ENCODE data around the gene RPL26. TPM values are rescaled to one million over a fixed set of nuclear protein-coding genes. Genes with fewer than 3 reads are reported as not detected.
"Not testable (repeated sequence)": the region's sequence is repeated elsewhere in the genome, so short reads cannot be mapped to it uniquely, and the experiment has no call there.

Gene RPL26
- total and polyA plus RNA-seq, 4 donors, result 1,389 to 3,574 (median 1,470) TPM

DNA sequence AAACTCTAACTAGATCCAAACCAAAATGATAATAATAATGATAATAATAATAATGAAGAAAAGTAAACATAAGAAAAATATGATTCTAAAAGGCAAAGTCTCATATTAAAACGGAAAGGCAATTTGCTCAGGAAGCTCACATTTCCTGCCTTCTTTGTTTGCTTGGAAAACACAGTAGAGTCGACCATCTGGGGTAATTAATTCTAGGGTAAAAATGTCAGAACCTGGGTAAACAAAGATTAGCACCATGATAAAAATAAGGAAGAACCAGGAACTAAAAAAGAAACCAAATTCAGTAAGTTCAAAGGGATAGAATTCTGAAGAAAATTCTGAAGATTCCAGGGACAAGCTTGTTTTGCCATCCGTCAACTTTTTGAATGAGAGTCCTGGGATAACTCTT is 22.7 kb downstream of the RPL26 start:
- DNase-seq (ENCODE audit: low read depth in 4 of 6, low spot score in 6 of 6), result no peak
- Histone ChIP-seq H3K4me3 (ENCODE audit: low read depth, low read length) (no peak overlapping the region), H3K9me3 (ENCODE audit: control insufficient read depth, insufficient read depth, low read length) (no peaks in the 10 kb centered on the region), H3K36me3 (ENCODE audit: control insufficient read depth, insufficient read depth, low read length) (peaks cover 12% of the 10 kb centered on the region), H3K27me3 (ENCODE audit: control insufficient read depth, insufficient read depth, low read length) (no peaks in the 10 kb centered on the region), H3K4me1 (ENCODE audit: control insufficient read depth, insufficient read depth, low read length) (peaks cover 2% of the 10 kb centered on the region), H3K27ac (ENCODE audit: low read depth, low read length) (peak overlapping the region; percentile 47)
- WGBS (ENCODE audit: insufficient coverage), result no CpG with 5 or more reads among the region's 3 CpGs

DNA sequence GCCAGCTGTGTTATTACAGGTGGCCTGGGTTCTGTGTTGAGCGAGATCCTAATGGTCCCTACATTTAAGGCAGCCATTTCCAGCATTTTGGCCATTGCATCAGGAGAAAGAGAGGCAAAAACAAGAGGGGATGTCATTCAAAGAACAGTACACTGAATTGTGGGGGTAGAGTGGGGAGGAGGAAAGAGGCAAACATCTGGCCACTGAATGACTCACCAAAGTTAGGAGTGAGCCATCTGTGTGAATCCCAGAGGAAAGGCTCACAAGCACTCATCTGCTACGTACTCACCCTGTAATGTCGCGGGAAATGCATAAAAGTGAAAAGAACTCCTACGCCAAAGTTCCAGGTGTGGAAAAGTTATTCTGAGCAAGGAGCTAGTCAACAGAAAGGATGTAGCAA is 23.2 kb downstream of the RPL26 start:
- H3K4me1 ChIP-seq (ENCODE audit: control insufficient read depth, insufficient read depth, low read length), result peaks cover 2% of the 10 kb centered on the region
- H3K27ac ChIP-seq (ENCODE audit: low read depth, low read length), result peak overlapping the region; percentile 69
- DNase-seq (ENCODE audit: low read depth in 4 of 6, low spot score in 6 of 6), result peak in 2 of 6 donors; percentile 27 to 36
- 54% methylated on average over 2 of the region's 5 CpGs for WGBS (ENCODE audit: insufficient coverage)
- peaks cover 8% of the 10 kb centered on the region for H3K36me3 ChIP-seq (ENCODE audit: control insufficient read depth, insufficient read depth, low read length)
- H3K9me3 ChIP-seq (ENCODE audit: control insufficient read depth, insufficient read depth, low read length), result no peaks in the 10 kb centered on the region
- H3K4me3 ChIP-seq (ENCODE audit: low read depth, low read length), result no peak overlapping the region
- H3K27me3 ChIP-seq (ENCODE audit: control insufficient read depth, insufficient read depth, low read length), result no peaks in the 10 kb centered on the region

DNA sequence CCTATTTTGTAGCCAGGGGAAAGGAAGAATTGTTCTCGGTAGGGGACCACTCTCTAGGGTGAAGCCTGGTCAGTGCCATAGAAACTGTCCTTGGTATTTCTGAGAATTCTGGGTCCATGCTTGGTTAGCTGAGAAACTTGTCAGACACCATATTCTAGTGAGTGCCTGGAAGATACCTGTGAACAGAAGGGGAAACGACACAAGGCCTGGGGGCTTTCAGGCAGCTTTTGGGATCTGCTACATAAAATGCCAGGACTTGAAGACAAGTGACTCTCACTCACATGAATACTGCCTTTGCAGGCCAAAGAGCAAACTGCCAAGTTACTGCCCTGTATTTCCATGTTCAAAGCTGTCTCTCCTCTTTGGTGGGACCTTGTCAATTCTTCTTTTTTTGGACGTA is 25.1 kb downstream of the RPL26 start:
- Histone ChIP-seq H3K4me1 (ENCODE audit: control insufficient read depth, insufficient read depth, low read length) (peaks cover 2% of the 10 kb centered on the region), H3K36me3 (ENCODE audit: control insufficient read depth, insufficient read depth, low read length) (peaks cover 4% of the 10 kb centered on the region), H3K9me3 (ENCODE audit: control insufficient read depth, insufficient read depth, low read length) (no peaks in the 10 kb centered on the region), H3K4me3 (ENCODE audit: low read depth, low read length) (no peak overlapping the region), H3K27me3 (ENCODE audit: control insufficient read depth, insufficient read depth, low read length) (no peaks in the 10 kb centered on the region), H3K27ac (ENCODE audit: low read depth, low read length) (no peak overlapping the region)
- 90% methylated on average over 1 of the region's 3 CpGs for WGBS (ENCODE audit: insufficient coverage)
- no peak for DNase-seq (ENCODE audit: low read depth in 4 of 6, low spot score in 6 of 6)

DNA sequence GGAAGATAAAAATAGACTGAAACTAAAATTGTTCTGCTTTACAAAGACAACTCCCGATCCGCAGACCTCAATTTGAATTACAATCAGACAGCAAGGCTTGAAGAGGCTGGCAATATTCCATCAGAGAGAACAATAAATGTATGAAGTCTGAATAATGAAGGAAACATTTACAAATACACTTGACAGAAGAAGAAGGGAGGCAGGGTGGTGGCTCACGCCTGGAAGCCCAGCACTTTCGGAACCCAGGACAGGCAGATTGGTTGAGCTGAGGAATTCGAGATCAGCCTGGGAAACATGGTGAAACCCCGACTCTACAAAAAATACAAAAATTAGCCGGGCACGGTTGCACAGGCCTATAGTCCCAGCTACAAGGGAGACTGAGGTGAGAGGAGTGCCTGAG is 28.8 kb downstream of the RPL26 start:
- Histone ChIP-seq H3K36me3 (ENCODE audit: control insufficient read depth, insufficient read depth, low read length) (no peaks in the 10 kb centered on the region), H3K9me3 (ENCODE audit: control insufficient read depth, insufficient read depth, low read length) (no peaks in the 10 kb centered on the region), H3K4me1 (ENCODE audit: control insufficient read depth, insufficient read depth, low read length) (no peaks in the 10 kb centered on the region), H3K27me3 (ENCODE audit: control insufficient read depth, insufficient read depth, low read length) (no peaks in the 10 kb centered on the region), H3K27ac (ENCODE audit: low read depth, low read length) (no peak overlapping the region), H3K4me3 (ENCODE audit: low read depth, low read length) (no peak overlapping the region)
- 70% methylated on average over 3 of the region's 8 CpGs for WGBS (ENCODE audit: insufficient coverage)
- DNase-seq (ENCODE audit: low read depth in 4 of 6, low spot score in 6 of 6), result peak in 1 of 6 donors; percentile 37

DNA sequence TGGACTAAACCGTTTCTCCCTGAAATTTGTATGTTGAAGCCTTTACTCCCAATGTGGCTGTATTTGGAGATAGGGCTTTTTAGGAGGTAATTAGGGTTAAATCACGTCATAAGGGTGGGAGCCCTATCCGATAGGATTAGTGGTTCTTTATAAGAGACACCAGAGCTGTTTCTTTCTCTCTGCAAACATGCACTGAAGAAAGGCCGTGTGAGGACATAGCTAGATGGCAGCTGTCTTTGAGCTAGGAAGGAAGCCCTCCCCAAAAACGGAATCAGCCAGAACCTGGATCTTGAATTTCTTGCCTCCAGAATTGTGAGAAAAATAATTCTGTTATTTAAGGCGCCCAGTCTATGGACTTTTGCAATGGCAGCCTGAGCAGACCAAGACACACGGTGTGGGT is 29.3 kb downstream of the RPL26 start:
- WGBS (ENCODE audit: insufficient coverage), result 90% methylated on average over 5 of the region's 7 CpGs
- Histone ChIP-seq H3K36me3 (ENCODE audit: control insufficient read depth, insufficient read depth, low read length) (no peaks in the 10 kb centered on the region), H3K27ac (ENCODE audit: low read depth, low read length) (no peak overlapping the region), H3K27me3 (ENCODE audit: control insufficient read depth, insufficient read depth, low read length) (no peaks in the 10 kb centered on the region), H3K4me1 (ENCODE audit: control insufficient read depth, insufficient read depth, low read length) (no peaks in the 10 kb centered on the region), H3K9me3 (ENCODE audit: control insufficient read depth, insufficient read depth, low read length) (no peaks in the 10 kb centered on the region), H3K4me3 (ENCODE audit: low read depth, low read length) (no peak overlapping the region)
- DNase-seq (ENCODE audit: low read depth in 4 of 6, low spot score in 6 of 6), result no peak

DNA sequence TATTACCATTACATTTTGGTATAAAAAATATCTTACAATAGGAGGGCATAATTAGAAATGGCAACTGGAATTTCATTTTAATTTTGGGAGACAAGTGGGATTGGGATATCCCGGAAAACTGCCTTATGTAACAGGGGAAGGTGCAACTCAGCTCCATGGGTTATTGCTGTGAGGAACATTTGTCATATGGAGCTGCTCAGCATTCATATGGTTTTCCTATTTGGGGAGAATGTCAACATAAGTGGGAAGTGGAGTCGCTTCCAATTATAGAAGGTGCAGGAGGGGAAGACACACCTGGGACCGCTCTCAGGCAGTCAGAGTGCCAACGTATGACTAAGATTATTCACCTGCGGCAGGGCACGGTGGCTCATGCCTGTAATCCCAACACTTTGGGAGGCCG is 32.7 kb downstream of the RPL26 start:
- H3K9me3 ChIP-seq (ENCODE audit: control insufficient read depth, insufficient read depth, low read length), result no peaks in the 10 kb centered on the region

DNA sequence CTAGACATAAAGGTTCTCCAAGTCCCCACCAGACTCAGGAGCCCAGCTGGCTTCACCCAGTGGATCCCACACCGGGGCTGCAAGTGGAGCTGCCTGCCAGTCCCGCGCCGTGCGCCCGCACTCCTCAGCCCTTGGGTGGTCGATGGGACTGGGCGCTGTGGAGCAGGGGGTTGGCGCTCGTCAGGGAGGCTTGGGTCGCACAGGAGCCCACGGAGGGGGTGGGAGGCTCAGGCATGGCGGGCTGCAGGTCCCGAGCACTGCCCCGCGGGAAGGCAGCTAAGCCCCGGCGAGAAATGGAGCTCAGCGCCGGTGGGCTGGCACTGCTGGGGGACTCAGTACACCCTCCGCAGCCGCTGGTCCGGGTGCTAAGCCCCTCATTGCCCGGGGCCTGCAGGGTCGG is 36.0 kb downstream of the RPL26 start:
- H3K9me3 ChIP-seq (ENCODE audit: control insufficient read depth, insufficient read depth, low read length); H3K4me3 ChIP-seq (ENCODE audit: low read depth, low read length); H3K27ac ChIP-seq (ENCODE audit: low read depth, low read length); H3K4me1 ChIP-seq (ENCODE audit: control insufficient read depth, insufficient read depth, low read length); DNase-seq (ENCODE audit: low read depth in 4 of 6, low spot score in 6 of 6); H3K36me3 ChIP-seq (ENCODE audit: control insufficient read depth, insufficient read depth, low read length): not testable (repeated sequence)
- peaks cover 20% of the 10 kb centered on the region for H3K27me3 ChIP-seq (ENCODE audit: control insufficient read depth, insufficient read depth, low read length)
- 51% methylated on average over 15 of the region's 25 CpGs for WGBS (ENCODE audit: insufficient coverage)

More for the DNA sequence above, 32.7 kb downstream of the RPL26 start:
- H3K27ac ChIP-seq (ENCODE audit: low read depth, low read length), result no peak overlapping the region
- DNase-seq (ENCODE audit: low read depth in 4 of 6, low spot score in 6 of 6), result no peak
- 76% methylated on average over 7 of the region's 7 CpGs for WGBS (ENCODE audit: insufficient coverage)
- no peak overlapping the region for H3K4me3 ChIP-seq (ENCODE audit: low read depth, low read length)
- H3K36me3 ChIP-seq (ENCODE audit: control insufficient read depth, insufficient read depth, low read length), result no peaks in the 10 kb centered on the region
- H3K4me1 ChIP-seq (ENCODE audit: control insufficient read depth, insufficient read depth, low read length), result no peaks in the 10 kb centered on the region
- peaks cover 20% of the 10 kb centered on the region for H3K27me3 ChIP-seq (ENCODE audit: control insufficient read depth, insufficient read depth, low read length)

DNA sequence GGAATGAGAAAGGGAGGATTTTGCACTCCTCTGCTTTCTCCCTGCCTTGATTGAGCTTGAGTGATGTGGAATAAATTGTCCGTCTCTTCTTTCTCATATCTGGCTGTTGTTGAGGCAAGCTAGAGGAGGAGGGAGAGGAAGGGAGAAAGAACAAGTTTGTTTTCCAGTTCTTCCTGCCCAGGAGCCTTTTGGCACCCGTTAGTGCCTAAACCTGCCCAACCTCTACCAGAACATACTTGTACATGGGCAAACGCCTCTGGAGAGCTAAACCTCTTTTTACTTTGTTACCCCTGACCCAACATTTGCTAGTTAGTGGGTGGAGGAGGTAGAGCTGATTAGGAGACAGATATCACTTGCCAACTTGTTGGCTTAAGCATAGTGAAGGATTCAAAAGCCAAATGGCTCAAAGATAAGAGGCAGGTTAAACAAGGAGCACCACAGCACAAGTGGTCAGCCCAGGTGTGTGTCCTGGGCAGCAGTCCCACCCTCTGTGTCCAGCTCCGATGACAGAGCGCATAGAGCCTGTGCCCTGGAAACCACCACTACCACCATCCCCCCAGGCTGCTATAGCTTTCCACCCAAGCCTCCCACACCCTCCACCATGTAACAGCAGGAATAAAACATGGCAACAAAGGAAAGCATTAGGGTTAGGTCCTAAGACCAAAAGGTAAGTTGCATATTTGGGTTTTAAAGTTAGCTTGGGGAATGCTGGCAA is 36.9 kb downstream of the RPL26 start:
- Histone ChIP-seq H3K9me3 (ENCODE audit: control insufficient read depth, insufficient read depth, low read length) (no peaks in the 10 kb centered on the region), H3K4me1 (ENCODE audit: control insufficient read depth, insufficient read depth, low read length) (no peaks in the 10 kb centered on the region), H3K4me3 (ENCODE audit: low read depth, low read length) (no peak overlapping the region), H3K36me3 (ENCODE audit: control insufficient read depth, insufficient read depth, low read length) (no peaks in the 10 kb centered on the region), H3K27me3 (ENCODE audit: control insufficient read depth, insufficient read depth, low read length) (peaks cover 20% of the 10 kb centered on the region), H3K27ac (ENCODE audit: low read depth, low read length) (no peak overlapping the region)
- DNase-seq (ENCODE audit: low read depth in 4 of 6, low spot score in 6 of 6), result no peak
- WGBS (ENCODE audit: insufficient coverage), result 100% methylated on average over 2 of the region's 5 CpGs

DNA sequence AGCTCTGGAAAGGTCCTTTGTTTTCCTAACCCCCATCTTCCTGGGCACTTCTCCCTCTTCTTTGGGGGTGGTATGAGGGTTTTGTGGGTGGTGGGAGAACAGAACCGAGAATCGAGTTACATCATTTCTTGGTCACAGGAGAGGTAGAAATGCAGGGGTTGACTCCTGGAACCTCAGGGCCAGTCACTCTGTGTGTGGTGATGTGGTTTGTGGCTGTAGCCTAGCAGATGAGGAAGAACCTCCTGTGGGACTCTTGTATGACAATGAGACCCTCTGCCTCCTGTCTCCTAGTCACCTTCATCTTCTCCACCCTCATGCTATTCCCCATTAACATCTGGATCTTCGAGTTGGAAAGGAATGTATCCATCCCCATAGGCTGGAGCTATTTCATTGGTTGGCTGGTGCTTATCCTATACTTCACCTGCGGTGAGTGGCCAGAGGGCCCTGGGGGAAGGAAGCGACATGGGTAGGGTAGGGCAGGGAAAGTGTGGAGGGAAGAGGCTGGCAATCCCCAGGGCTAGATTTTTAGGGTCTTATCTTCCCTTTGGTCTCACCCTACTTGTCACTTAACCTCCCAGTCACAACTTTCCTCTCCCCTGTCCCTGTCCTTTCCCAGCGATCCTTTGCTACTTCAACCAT is 37.8 kb downstream of the RPL26 start:
- Histone ChIP-seq H3K27ac (ENCODE audit: low read depth, low read length) (no peak overlapping the region), H3K4me1 (ENCODE audit: control insufficient read depth, insufficient read depth, low read length) (no peaks in the 10 kb centered on the region), H3K9me3 (ENCODE audit: control insufficient read depth, insufficient read depth, low read length) (no peaks in the 10 kb centered on the region), H3K4me3 (ENCODE audit: low read depth, low read length) (no peak overlapping the region), H3K36me3 (ENCODE audit: control insufficient read depth, insufficient read depth, low read length) (no peaks in the 10 kb centered on the region), H3K27me3 (ENCODE audit: control insufficient read depth, insufficient read depth, low read length) (peaks cover 20% of the 10 kb centered on the region)
- DNase-seq (ENCODE audit: low read depth in 4 of 6, low spot score in 6 of 6), result no peak
- 83% methylated on average over 3 of the region's 6 CpGs for WGBS (ENCODE audit: insufficient coverage)

DNA sequence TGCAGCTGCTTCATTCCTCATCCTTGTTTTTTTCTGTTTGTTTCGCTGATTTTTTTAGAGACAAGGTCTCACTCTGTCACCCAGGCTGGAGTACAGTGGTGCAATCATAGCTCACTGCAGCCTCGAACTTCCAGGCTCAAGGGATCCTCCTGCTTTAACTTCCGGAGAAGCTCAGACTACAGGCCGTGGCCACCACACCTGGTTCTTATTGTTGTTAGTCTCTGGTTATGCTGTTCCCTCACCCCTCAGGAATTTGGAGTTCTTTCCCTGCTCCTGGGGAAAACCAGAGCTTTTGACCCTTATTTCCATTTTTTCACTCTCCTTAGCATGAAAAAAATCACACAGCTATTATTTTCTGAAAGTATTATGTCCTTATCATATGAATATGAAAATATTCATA is 41.5 kb downstream of the RPL26 start:
- Histone ChIP-seq H3K4me1 (ENCODE audit: control insufficient read depth, insufficient read depth, low read length) (no peaks in the 10 kb centered on the region), H3K27ac (ENCODE audit: low read depth, low read length) (no peak overlapping the region), H3K4me3 (ENCODE audit: low read depth, low read length) (no peak overlapping the region), H3K27me3 (ENCODE audit: control insufficient read depth, insufficient read depth, low read length) (peaks cover 10% of the 10 kb centered on the region), H3K9me3 (ENCODE audit: control insufficient read depth, insufficient read depth, low read length) (no peaks in the 10 kb centered on the region), H3K36me3 (ENCODE audit: control insufficient read depth, insufficient read depth, low read length) (no peaks in the 10 kb centered on the region)
- WGBS (ENCODE audit: insufficient coverage), result 54% methylated on average over 2 of the region's 4 CpGs
- no peak for DNase-seq (ENCODE audit: low read depth in 4 of 6, low spot score in 6 of 6)
